NCI-H526 treated with DMSO at 0.1 percent for 48 hours (cell line): ENCODE measurements around the gene HOXC12.

ENCODE experiments used
- DNase-seq: peaks from one replicate; lab custom pipeline; 2025; lab: John Stamatoyannopoulos, UW

The HOXC12 gene

DNA sequence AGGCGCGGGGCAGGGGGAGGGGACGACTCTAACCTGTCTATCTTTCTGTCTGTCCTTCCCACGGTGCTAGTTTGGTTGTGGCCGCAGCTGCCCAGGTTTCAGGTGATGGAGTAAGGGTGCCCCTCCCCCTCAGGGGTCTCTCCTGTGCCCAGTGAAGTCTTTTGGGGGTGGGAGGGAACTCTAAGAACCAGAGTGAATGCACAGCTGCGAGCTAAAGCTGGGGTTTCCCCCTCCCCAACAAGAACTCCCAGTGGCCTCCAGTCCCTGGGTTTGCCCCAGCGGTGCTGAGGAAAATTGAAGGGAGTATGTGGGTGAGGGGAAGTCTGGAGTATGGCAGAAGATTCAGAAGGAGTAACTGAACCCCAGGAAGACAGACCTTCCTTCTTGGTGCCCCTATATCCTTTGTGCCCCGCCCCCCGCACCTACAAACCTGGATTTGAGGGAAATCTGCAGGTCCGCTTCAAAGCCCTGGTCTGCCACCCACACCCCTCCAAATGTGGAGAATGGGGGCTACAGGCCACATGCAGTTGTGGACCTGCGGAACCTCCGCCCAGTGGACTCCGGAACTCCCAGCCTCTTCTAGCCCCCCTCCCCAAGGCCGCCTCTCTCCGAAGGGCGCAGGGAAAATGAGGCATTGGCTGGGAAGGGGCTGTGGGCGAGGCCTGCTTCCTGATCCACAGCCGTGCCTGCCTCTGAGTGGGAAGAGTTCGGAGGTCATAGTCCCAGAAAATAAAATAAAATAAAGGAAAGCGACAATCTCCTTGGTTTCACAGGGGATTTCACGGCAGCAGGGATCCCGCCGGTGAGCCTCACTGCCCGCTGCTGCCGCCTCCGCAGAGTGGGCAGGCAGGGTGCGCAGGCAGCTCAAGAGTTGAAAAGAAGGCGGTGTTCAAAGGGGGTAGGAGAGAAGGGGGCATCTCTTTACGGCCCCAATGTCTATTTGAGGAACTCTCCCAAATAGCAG lies 41.8 kb downstream of the HOXC12 start:
- no peak for DNase-seq

DNA sequence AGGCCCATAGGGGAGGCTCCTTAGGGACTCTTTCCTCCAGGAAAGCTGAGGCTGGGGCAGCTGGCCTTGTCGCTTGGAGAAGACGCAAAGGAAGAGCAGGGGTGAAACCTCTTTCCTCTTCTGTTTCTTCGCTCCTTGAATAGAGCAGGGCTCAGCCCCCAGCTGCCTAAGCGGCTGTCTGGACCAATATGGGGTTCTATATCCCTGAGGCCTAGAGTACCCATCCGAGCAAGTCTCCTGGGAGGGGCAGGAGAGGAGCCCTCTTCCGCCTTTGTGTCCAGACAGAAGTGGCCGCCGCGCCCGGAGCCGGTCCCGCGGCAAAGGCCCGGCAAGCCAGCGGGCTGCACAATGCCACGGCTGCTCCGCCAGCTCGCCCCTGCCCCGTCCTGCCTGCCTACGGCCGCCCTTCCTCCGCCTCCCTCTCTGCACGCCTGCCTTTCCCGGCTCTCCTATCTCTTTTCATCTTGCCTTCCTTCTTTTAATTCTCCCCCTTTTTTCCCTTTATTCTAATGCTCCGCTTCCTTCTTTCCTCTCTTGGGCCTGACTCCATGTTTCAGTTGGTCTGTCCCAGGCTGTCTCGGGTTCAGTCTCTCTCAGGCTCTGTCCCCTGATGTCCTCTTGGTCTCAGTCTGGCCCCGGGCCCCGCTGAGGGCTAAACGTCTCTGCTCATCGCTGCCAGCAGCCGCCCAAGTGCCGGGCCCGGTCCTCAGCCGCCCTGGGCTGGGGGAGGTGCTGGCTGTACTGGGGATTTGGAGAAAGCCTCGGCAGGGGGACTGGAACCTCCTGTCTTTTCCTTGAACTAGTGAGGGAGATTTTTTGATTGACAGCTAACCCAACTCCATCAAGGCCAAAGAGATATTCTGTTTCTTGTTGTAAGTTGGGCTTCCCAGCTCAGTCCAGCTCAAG lies 42.8 kb downstream of the HOXC12 start:
- no peak for DNase-seq

DNA sequence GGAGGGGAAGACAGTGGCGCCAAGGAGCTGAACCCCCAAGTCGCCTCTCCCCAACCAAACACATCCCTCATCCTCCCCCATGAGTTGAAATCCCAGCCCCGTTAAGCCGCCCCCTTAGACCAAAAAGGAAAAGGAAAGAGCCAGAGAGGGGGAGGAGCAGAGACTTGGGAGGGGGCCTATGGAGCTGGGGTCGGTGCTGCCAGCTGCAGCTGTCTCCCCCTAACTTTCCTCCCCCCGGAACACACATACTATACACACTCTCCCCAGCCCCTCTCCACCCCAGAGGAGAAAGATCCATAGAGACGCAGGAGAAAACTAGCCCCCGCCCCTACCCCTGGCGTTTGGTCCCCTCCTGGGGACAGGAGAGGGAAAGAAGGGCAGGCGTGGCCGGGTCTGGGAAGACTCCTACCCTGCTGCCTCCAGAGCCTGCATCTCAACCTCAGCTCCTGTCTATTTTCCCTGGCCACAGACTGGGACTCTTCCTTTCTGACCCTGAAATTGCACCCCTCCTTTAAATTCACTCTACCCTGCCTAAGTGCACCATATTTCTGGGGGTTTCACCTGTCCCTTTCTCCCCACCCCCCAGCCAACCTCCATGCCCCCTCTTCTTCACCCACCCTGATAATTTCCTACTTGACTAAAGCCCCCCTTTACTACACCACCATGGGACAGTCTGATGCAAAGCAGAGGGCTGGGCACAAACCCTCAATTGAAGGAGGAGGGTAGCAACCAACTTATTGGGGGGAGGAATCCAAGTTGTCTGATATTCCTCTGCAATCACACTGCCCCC lies 43.6 kb downstream of the HOXC12 start:
- DNase-seq: no peak

DNA sequence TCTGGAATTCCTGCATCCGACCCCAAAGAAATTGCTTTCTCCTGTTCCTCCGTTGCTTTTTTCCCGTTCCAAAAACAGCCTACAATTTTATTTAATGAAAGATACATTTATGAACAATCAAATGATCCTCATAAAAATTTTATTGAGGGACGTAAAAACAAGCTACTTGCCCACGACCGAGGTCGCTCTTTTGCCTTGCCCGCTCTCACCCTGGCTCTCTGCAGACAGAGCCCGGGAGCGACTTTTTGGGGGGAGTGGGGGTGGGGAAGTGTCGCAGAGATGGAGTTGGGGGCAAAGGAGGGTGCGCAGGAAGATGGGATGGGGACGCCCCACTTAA lies 44.2 kb downstream of the HOXC12 start:
- no peak for DNase-seq

DNA sequence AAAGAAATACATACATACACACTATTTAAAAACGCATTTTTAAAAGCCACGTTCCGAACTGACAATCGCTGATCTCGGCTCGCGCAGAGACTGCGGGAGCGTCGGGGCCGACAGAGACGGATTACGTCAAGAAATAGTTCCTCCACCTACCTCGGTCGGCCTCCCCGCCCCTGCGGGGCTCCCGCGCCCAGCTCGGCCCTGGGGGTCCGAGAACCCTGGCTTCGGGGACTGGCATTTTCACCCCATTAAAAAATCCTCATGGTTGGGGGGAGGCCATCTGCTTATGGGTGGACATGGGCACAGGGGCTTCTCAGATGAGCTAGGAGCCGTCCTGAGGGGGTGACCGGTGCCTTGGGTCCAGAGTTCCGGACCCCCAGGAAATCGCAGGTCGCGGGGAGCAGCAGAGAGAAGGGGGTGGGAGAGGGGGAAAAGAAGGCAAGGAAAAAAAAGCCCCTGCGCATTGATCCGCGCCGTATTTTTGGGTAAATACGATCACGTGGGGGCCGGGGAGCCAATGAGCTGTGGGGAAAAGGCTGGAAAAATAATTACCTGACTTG lies 44.9 kb downstream of the HOXC12 start:
- DNase-seq: no peak

DNA sequence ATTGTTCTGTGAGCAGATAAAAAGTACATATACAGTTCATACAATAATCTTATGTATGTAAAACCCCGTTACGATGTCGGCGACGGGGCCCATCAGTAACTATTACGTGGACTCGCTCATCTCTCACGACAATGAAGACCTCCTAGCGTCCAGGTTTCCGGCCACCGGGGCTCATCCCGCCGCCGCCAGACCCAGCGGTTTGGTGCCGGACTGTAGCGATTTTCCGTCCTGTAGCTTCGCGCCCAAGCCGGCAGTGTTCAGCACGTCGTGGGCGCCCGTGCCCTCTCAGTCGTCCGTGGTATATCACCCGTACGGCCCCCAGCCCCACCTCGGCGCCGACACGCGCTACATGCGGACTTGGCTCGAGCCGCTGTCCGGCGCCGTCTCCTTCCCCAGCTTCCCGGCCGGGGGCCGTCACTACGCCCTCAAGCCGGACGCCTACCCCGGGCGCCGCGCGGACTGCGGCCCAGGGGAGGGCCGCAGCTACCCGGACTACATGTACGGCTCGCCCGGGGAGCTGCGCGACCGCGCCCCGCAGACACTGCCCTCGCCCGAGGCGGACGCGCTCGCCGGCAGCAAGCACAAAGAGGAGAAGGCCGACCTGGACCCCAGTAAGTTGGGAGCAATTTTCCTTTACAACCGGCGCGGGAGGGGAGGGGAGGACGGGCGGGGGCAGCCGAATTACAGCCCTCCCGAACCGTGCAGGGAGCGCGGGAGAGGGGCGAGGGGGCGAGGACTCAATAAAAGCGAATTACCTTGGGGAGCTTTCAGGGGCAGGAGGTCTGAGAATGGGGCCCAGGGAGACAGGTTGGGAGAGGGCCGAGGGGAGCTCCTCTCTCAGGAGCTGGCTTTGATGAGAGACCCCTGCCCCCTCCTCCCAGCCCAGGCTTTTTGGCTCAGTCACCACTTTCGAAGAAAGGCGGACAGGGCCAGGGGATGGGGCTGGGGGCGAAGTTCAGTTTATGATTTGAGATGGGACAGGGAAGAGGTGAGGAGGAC lies 45.7 kb downstream of the HOXC12 start, which contains the start of gene HOXC9:
Gene HOXC9, plus strand, starts transcription at position 46 of the 999 bp plus-strand sequence. Its CDS starts 28 bp downstream, at position 74.
- DNase-seq: no peak

DNA sequence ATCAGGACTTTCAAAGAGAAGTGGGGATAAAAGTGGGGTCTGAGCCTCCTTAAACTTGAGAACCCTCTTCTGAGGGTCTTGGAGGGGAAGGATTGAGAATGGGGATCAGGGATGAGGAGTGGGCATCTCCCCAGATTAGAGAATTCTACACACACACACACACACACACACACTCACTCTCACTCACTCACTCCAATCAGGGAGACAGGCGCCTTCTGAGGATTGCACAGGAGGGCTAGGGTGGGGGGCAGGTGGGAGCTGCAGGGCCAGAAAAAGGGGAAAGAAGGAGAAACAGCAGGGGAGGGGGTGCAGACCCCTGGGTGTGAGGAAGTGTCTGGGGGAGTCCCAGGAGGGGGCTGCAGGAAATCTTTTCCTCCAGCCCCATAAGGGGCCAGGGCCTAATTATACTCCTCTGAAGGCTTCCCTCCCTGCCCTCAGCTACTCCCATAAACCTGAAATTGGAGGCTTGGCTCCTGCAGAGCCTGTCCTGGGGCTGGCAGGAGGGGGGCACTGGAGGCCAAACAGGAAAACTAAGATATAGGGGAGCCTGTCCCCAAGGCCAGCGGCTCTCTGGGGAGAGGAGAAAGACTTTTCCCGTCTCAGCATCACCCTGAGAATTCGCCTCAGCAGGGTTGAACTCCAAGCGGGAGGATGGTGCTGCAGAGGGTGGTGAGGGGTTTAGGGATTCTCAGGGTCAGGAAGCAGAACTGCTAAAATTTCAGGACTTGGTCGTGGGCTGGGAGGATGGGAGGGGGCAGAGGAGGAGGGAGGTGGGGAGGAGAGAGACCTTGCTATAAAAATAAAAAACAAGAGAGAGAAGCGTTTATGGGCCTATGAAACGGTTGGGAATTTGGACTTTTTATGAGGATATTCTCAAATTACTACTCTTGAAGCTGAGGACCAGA lies 46.8 kb downstream of the HOXC12 start:
- DNase-seq: no peak

DNA sequence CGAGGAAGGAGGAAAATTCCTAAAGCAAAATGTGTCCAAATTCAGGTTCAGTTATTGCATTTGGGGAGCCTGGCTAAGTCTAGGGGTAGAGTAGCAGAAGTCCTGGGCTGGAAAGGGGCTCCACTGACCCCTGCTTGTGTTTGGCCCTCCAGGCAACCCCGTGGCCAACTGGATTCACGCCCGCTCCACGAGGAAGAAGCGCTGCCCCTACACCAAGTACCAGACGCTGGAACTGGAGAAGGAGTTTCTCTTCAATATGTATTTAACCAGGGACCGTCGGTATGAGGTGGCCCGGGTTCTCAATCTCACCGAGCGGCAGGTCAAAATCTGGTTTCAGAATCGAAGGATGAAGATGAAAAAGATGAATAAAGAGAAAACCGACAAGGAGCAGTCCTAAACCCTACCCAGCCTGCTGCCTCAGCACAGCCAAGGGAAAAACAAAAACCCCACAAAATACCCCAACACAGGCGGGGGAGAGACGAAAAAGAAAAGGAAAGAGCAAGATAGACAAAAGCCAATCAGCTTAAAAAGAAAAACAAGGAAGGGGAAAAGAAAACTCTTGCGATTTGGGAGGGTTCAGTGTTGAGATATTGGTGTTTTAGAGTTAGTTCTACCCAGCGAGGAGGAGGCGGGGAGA lies 47.7 kb downstream of the HOXC12 start:
- DNase-seq: no peak

DNA sequence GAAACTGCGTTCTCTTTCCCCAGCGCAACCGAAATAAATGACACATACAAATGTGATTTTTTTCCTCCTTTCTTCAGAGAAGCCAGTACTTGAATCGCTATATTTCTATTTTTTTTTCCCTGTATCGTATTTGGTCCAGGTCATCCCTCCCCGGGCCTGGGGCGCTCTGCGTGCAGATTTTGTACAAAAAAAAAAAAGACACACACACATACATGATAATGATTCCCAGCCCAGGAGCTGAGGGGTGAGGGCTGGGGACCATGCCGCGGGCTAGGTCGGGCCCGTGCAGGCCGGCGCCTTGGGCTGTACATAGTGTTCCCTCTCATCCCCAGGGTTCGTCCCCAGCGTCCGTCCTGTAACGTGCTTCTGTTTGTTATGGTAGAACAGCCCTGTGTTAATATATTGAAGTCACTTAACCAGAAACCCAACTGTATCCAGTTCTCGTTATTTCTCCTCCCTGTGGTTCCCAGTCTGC lies 48.2 kb downstream of the HOXC12 start:
- no peak for DNase-seq

DNA sequence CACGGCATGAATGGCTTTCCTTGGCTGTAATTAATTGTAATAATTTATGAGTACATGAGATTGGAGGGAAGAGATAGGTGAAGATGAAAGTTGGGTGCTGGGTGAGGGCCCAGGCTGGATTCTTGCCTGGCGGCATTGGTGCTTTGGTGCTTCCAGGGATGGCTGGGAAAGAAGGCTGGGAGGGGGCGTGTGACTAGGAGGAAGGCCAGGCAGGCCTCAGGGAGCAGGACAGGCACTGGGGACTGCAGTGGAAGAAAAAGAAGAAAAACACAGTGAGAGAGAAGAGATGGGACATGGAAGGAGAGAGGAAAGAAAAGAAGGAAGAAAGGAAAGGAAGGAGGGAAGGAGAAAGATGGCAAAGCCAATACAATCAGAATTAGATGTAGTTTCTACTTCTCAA lies 48.9 kb downstream of the HOXC12 start:
- DNase-seq: no peak

DNA sequence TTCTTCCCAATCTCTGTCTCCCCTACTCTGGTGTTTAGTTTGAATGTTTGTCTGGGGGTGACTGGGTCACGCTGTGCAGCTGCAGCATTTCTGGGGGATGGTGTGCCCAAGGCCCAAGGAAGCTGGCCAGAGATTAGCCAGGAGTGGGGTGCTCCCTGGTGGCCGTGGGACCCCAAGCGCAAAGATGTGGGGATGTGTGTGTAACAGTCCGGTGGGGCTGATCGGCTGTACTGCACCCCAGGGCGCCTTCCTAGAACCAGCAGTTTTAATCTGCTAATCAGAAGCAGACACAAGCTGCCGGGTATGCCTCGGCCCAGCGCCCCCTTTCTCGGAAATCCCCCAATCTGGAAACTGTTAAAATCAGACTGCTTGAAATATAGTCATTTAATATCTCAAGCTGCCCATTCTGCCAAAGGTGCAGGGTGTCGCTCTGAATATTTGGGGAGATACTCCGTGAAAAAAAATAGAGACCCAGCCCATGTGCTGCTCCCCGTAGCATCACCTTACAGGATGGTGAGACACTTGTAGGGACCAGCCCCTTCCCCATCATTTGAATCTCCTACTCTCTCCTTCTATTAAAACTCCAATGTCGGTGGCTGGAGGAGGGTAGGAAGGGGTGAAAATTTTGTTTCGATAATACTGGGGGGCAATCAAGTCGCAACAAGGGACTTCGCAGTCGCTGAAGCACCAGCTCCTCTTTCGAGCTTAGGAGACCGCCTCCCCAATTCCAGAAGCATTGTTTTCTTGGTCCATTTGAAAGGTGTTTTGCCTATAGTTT lies 49.5 kb downstream of the HOXC12 start:
- DNase-seq: no peak

DNA sequence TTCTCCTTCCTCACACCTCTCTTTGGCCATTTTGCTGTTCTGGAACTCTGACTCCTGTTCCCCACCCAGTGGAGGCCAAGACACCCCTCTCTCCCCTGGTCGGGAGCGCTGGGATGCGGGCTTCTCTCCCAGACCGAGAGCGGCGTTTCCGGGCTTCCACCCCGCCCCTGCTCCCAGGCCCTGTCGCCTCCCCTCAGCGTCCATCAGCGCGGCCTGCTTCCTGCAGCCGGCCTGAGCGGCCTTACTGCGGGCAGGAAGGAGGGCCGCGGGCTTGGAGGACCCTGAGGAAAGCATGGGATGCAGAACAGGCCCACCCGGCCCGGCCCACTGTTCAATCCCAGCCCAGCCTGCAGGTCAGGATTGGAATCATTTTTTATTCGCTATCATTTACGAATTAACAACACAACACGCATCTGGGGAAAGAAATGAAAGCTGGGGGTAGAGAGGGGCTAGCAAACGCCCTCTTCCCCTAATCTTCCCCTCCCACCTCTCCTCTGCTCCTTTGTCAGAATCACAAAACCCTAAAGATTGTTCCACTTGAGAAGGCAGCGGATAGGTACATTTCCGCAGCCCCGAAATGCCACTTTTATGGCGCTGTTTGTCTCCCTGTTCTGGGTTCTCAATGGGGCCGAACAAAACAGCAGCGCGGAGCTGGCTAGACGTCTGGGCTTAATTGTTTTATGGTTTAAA lies 50.3 kb downstream of the HOXC12 start:
- DNase-seq: no peak

DNA sequence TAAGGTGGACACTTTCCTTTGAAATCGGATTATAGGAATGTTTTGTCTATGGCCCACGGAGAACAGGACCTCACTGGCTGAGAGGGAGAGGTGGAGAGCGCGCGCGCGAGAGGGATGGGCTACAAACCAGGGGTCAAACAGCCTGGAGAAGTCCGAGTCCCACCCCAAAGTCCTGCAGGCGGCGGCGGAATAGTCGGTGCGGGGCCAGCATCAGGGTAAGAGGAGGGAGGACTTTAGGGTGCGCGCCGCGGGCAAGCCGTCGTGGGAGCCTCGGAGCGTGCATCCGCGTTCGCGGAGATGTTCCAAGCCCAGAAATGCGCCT lies 50.8 kb downstream of the HOXC12 start:
- no peak for DNase-seq

DNA sequence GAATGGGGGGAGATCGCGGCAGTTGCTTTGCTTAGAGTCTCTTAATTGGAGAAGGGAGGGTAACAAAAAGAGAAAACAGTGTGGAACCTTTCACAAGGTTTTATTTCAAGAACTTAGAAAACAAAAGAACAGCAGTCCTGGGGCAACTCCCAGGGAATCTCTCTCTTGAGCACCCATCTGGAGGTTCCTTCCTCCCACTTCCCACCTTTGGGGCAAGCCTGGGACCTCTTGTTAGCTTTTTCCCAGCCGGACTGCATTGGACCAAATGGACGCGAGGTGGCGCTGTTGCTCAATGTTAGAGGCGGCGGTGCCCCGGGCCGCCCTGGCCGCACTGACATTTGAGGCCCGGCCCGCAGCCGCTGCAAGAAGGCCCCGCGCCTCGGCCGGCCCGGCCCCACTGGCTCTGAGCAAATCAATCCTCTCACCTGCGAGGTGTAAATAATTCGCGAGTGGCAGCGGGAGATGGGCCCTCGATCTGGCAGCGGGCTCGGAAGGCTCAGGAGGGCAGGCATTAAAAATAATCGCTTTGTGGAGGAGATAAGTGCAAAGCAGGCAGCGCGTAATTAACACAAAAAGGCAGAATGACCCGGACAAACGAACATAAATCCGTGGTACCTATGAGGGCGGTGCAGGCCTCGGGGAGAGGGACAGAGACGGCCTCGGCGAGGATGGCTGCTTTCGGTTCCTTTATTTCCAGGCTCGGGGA lies 51.3 kb downstream of the HOXC12 start:
- DNase-seq: no peak

DNA sequence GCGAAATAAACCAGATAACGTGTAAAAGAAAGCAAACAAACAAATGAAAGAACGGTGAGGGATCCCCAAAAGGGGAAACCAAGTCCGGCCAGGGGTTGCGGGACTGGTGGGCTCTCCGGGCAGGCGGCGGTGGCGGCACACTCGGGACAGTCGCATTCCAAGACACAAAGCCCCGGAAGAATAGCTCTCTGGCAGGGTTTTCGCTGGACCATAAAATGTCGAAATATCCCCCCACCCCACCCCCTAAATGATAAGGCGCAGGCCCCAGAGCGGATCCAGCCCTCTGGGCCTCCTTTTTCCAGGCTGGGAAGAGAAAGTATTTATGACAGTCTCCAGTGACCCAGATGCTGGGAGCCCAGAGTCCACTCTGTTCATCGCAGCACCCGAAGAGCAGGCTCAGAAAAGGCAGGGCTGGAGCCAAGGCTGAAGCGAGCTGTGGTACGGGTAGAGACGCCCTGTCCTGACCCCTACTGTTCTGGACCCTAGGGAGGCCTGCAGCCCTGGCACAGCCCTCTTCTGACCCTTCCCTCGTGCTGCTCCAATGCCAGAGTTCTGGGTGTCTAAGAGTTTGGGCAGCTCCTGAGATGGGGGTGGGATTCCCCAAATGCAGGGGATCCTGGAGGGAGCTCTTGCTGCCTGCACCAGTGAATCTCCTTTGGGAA lies 52.0 kb downstream of the HOXC12 start:
- no peak for DNase-seq

DNA sequence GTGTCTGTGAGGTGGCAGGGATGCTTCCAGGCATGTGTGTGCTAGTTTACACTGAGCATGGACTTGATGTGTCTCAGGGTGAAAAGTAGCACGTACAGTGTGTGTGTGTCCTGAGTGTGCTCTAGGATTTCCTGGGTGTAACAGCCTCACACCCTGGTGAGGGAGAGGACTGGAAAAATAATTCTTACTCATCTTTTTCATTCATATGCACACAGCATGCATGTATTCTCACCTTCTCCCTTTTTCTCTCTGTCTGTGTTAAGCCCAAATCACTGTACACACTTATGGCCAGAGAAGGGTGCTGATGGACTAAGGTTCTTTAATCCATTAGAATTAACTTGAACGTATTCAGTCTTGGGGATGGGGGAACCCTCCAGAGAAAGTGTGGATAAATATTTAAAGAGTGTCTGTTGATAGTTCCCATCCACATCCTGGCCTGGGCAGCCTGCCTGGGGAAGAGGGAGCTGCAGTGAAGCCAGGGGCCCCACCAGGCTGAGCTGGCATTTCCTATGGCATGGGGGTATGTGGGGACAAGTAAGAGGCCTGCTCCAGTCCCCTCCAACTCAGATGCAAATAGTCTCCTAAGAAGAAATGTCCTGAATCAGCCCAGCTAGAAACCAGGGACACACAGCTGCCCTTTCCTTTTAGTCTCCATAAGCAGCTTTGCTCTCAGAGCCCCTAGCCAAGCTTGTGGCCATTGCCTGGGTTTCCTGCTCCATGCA lies 53.0 kb downstream of the HOXC12 start:
- no peak for DNase-seq
